Breast epithelium (tissue), 4 donors: ENCODE data around the gene ADAM12. TPM values are rescaled to one million over a fixed set of nuclear protein-coding genes. Genes with fewer than 3 reads are reported as not detected.

Experiments used
- DNase-seq, 2 donors: peaks; one replicate each; pipeline ENCODE4 v3.0.0-alpha.2; 2019; ENCODE audit warnings: low spot score in 2 of 2
- H3K27ac ChIP-seq, 2 donors: fragments of 200-600 bp; sonication (generic) in 1 of 2; one replicate each; pipeline ENCODE4 v1.5.1; 2016 to 2019; ENCODE audit warnings: mild to moderate bottlenecking in 1 of 2
- H3K27me3 ChIP-seq, 2 donors: fragments of 200-600 bp; sonication (generic) in 1 of 2; one replicate each; pipeline versions ENCODE4 v1.5.1 to v1.6.0; 2017 to 2019; ENCODE audit warnings: control low read depth in 1 of 2, mild to moderate bottlenecking in 1 of 2
- H3K36me3 ChIP-seq: fragments of 200-600 bp; one replicate; pipeline ENCODE4 v1.5.1; 2019
- H3K4me1 ChIP-seq, 2 donors: fragments of 200-600 bp; sonication (generic); one replicate each; pipeline ENCODE4 v1.5.1; 2016 to 2019; ENCODE audit warnings: control low read depth in 1 of 2
- H3K4me3 ChIP-seq, 3 donors: fragments of 200-600 bp; sonication (generic); 1 replicate in 2 of 3; 2 replicates in 1 of 3; pipeline ENCODE4 v1.5.1; 2016 to 2019; ENCODE audit warnings: mild to moderate bottlenecking in 3 of 3, moderate library complexity in 2 of 3
- H3K9me3 ChIP-seq, 2 donors: fragments of 200-600 bp; sonication (generic) in 1 of 2; one replicate each; pipeline ENCODE4 v1.5.1; 2016 to 2019; ENCODE audit warnings: control low read depth in 1 of 2
- CTCF ChIP-seq, 3 donors: fragments of 450-650 bp; IDR thresholded peaks; one replicate each; pipeline ENCODE4 v1.5.1; 2016 to 2017; ENCODE audit warnings: antibody characterized with exemption in 3 of 3, mild to moderate bottlenecking in 3 of 3, moderate library complexity in 3 of 3
- POLR2A ChIP-seq: fragments of 450-650 bp; IDR thresholded peaks from one replicate; pipeline ENCODE4 v1.6.1; 2016; ENCODE audit warnings: antibody characterized with exemption, mild to moderate bottlenecking, moderate library complexity
- POLR2AphosphoS5 ChIP-seq, 3 donors: sonication (generic); formaldehyde crosslinking; IDR thresholded peaks; one replicate each; pipeline ENCODE4 v1.6.1; 2017; ENCODE audit warnings: antibody characterized with exemption in 3 of 3
- intact Hi-C: fragments of 100-400 bp; cut with DNase I; formaldehyde crosslinking; loops from one replicate; pipeline ENCODE4 v1.15.1; 2023; ENCODE audit warnings: low total_unique reads
- total RNA-seq, 3 donors: library from RNA; depleted of rRNA; stranded (reverse); fragments of >200 nt; gene quantifications; one replicate each; pipeline ENCODE4 v1.1.0, GENCODE V29; 2016

ADAM12 gene
- total RNA-seq, 3 donors from 2014 or later: 8.6 to 16.4 (median 13.9) TPM

DNA sequence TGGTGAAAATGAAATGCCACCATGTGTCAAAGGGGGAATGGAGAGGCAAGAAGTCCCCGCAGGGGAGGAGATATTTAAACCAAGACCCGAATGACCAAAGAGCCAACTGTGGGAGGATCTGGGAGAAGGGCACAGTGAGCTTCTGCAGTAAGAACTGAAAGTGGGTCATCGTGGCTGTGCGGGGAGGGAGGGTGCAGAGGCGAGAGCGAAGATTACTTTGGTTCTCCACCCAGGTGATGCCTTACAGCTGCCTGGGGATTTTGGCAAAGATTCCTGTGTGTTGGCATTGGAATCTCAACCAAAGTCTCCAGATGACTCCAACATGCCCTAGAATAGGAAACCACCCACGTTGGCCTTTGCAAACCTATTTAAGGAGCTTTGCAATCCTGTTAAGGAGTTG, 44.2 kb upstream of the ADAM12 start:
- DNase-seq: no peak
- no peak overlapping the region for H3K27ac ChIP-seq
- no peak for TF ChIP-seq POLR2AphosphoS5 (IDR thresholded peaks at IDR 0.05)
- TF ChIP-seq CTCF (IDR thresholded peaks at IDR 0.05): no peak
- no peak for TF ChIP-seq POLR2A
- H3K36me3 ChIP-seq: no peaks in the 10 kb centered on the region
- H3K9me3 ChIP-seq: no peaks in the 10 kb centered on the region
- intact Hi-C loops: no loop called here
- H3K4me3 ChIP-seq: no peak overlapping the region
- no peaks in the 10 kb centered on the region for H3K4me1 ChIP-seq
- no peaks in the 10 kb centered on the region for H3K27me3 ChIP-seq

- Histone ChIP-seq H3K27me3 (no peaks in the 10 kb centered on the region), H3K36me3 (no peaks in the 10 kb centered on the region), H3K9me3 (no peaks in the 10 kb centered on the region), H3K4me1 (no peaks in the 10 kb centered on the region), H3K27ac (no peak overlapping the region), H3K4me3 (no peak overlapping the region)
- TF ChIP-seq POLR2A (no peak), POLR2AphosphoS5 (IDR thresholded peaks at IDR 0.05) (no peak)
- intact Hi-C loops: no loop called here
- no peak for DNase-seq
These were observed 43.5 kb upstream of the ADAM12 start for GRCh38 chr10:126431816-126432215.

DNA sequence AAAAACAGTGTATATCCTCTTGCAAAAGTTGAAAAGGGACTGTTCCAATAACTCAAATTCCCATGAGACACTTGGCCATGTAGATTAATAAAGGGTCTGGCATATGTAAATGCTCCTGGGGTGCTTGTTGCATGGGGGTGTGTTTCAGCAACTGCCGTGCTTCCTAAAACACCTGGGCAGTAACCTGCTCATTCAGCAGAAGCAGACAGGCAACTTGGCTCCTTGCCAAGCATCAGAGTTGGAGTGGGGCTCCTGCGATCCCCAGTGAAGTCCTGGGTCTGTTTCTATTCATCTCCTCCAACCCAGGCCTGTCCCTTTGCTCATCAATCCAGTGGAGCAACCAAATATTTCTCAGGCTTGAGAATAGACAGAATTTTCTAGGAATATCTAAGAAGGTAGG, 42.2 kb upstream of the ADAM12 start:
- H3K27me3 ChIP-seq: no peaks in the 10 kb centered on the region
- H3K36me3 ChIP-seq: no peaks in the 10 kb centered on the region
- no peak for TF ChIP-seq CTCF (IDR thresholded peaks at IDR 0.05)
- no peak for TF ChIP-seq POLR2AphosphoS5 (IDR thresholded peaks at IDR 0.05)
- TF ChIP-seq POLR2A: no peak
- no peak overlapping the region for H3K27ac ChIP-seq
- intact Hi-C loops: no loop called here
- H3K4me1 ChIP-seq: no peaks in the 10 kb centered on the region
- DNase-seq: no peak
- H3K9me3 ChIP-seq: no peaks in the 10 kb centered on the region
- no peak overlapping the region for H3K4me3 ChIP-seq

GRCh38 chr10:126429275-126429674, 41.0 kb upstream of the ADAM12 start:
- Histone ChIP-seq H3K4me1 (no peaks in the 10 kb centered on the region), H3K36me3 (no peaks in the 10 kb centered on the region), H3K27ac (no peak overlapping the region), H3K4me3 (no peak overlapping the region), H3K9me3 (peaks cover 0 to under 1% of the 10 kb centered on the region in 2 donors), H3K27me3 (no peaks in the 10 kb centered on the region)
- DNase-seq: no peak
- intact Hi-C loops: no loop called here
- no peak for TF ChIP-seq POLR2AphosphoS5 (IDR thresholded peaks at IDR 0.05)
- no peak for TF ChIP-seq CTCF (IDR thresholded peaks at IDR 0.05)
- TF ChIP-seq POLR2A: no peak

DNA sequence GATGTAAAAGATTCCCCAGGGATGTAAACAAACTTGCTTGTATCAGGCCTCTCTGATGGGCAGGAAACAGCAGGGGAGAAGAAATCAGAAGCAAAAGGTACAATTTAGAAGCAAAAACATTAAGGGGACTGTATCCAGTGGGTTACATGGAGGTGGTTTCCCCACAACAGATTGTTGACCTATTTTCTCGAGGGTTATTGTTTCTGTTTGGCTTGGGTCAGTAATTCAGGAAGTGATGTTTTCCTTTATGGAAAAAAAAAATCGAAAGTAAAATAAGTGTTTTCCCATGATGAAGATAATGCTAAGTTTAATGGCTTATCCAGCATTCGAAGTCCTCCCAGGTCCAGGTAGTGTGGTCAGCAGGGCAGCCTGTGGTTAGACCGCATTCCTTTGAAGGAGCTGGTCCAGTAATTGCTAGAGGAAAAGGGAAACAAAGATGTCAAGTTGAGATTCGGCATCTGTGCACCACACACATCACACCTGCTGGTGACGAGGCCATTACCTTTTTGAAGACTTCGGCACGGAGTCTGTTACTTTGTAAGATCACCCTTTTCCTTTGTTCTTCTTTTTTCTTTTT, 37.3 kb upstream of the ADAM12 start:
- intact Hi-C loops: no loop called here
- Histone ChIP-seq H3K27me3 (no peaks in the 10 kb centered on the region), H3K36me3 (no peaks in the 10 kb centered on the region), H3K4me3 (no peak overlapping the region), H3K27ac (no peak overlapping the region), H3K4me1 (no peaks in the 10 kb centered on the region), H3K9me3 (peaks cover 5 to 9% of the 10 kb centered on the region in 2 donors)
- TF ChIP-seq POLR2AphosphoS5 (IDR thresholded peaks at IDR 0.05) (no peak), CTCF (IDR thresholded peaks at IDR 0.05) (no peak), POLR2A (no peak)
- DNase-seq: no peak

- intact Hi-C loops: no loop called here
- no peak for TF ChIP-seq POLR2A
- Histone ChIP-seq H3K36me3 (no peaks in the 10 kb centered on the region), H3K27ac (no peak overlapping the region), H3K27me3 (no peaks in the 10 kb centered on the region), H3K4me1 (no peaks in the 10 kb centered on the region), H3K9me3 (peaks cover 5 to 9% of the 10 kb centered on the region in 2 donors), H3K4me3 (no peak overlapping the region)
- DNase-seq: no peak
These were observed 36.8 kb upstream of the ADAM12 start for GRCh38 chr10:126425032-126425431.
